Activated T-helper 1 cell treated with Interleukin-2 at 50 U/mL for 16 hours (primary cell): ENCODE results near the gene CBX1.
"Not testable (repeated sequence)": the region's sequence is repeated elsewhere in the genome, so short reads cannot be mapped to it uniquely, and the experiment has no call there.

ENCODE experiments used
- DNase-seq: peaks from one replicate; pipeline ENCODE4 v3.0.0-alpha.2; 2020; ENCODE audit warnings: low read depth

Gene CBX1

DNA sequence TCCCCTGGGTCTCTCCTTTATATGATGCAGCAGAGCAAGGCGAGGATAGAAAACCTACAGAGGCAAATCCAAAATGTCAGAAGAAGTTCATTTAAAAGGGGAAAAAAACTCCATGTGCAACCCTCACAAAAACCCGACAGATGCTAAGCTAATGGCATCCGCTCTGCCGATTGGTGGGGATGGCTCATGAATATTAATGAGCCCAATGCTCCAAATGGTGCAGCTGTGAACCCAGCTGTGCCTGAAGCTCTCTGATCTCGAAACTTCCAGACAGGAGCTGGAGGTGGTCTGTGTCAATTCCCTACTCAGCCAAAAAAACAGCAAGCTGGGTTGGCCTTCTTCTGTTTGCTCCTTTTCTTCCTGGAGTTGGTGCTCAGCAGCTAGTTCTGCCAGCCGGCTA is 21.8 kb upstream of the CBX1 start:
- no peak for DNase-seq

DNA sequence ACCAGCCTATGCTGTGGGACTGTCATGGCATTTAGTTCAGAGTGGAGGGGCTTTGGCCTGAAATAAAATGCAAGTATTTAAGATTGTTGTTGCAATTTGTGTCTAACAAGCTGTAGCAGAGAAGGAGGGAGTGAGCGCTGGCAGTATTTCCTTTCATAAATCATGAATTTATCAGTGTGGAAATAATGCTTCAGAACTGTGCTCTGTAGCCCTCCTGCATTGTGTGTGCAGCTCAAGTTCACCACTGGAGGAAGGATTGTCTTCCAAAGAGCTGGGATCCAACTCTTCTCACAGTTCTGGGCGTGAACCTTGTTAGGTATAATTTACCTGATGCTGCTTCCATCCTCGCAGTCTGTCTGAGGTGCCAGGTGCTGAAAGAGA is 21.4 kb upstream of the CBX1 start:
- no peak for DNase-seq

DNA sequence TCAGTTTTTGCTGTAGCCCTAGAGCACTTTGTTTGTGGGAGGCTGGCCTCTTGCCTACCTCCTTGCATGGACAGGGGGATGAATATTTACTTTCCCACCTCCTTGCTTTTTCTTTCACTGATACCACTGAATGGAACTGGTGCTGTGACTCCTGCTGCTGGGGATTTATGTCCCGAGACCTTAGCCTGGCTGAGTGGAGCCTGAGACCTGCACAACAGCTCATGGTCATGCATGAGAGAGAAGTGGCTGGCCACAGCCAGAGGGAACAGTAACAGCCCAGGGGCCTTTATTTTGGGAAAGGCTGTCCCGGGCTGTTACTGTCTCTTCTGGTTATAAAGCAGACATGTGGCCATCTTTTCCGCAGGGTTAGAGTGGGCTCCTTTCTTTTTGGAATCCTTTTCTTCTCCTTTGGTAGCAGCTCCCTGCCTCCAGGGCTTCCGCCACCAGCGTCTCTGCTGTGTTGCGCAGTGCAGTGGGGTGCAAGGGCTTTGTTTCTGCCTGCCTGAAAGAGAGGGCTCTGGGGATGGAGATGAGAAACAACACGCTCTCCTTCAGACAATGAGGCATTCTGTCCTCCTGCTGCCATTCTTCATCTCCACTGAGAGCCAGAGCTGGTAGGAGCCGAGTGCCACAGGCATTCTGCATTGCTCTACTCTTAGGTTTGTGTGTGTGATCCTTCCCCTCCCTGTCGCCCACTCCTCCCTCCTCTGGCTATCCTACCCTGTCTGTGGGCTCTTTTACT is 20.8 kb upstream of the CBX1 start:
- DNase-seq = no peak

DNA sequence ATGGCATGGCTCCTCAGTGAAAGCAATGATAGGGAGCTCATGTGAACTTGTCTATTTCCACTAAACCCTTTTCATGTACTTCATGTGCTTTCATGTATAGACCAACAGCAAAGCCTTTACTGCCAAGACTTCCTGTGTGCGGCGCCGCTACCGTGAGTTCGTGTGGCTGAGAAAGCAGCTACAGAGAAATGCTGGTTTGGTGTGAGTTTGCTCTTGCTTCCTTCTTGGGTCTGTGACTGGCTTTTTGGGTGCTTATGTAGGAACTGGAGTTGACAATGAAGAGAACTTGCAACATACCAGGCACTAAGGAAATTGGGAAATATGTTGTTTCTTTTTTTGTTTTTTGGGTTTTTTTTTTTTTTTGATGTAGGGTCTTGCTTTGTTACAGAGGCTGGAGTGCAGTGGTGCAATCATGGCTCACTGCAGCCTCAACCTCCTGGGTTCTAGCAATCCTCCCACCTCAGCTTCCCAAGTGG is 12.0 kb upstream of the CBX1 start:
- peak; percentile 23 for DNase-seq

DNA sequence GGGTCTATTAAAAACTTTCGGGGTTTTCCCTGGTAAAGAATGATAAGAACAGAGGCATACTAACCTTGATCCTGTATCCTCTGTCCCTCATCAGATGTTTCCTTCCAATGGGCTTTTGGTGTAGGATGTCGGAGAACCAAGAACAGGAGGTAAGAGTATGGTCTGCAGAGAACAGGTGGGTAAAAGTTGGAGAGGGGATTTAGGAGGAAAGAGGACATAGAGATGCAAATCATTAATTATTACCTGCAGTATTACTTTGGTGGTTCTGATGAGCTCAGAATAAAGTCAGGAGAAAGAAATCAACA is 10.6 kb upstream of the CBX1 start:
- DNase-seq = no peak

DNA sequence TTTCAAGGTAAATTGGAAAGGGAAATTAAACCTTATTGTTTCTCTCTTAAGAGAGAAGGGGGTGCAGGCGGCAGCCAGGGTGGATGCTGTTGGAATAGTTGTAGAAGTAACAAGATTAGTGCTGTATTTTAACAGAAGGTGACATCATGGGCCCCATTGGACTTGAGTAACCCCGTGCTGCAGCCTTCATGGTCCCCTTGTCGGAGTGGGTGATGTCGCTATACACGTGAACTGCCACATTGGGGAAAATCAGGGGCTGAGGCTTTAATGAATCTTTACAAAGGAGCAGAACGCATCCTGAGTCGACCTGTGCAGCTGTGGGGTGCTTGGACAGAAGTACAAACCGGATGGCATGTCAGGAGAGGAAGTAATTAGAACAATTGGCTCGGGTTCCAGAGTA is 9.5 kb upstream of the CBX1 start:
- no peak for DNase-seq

DNA sequence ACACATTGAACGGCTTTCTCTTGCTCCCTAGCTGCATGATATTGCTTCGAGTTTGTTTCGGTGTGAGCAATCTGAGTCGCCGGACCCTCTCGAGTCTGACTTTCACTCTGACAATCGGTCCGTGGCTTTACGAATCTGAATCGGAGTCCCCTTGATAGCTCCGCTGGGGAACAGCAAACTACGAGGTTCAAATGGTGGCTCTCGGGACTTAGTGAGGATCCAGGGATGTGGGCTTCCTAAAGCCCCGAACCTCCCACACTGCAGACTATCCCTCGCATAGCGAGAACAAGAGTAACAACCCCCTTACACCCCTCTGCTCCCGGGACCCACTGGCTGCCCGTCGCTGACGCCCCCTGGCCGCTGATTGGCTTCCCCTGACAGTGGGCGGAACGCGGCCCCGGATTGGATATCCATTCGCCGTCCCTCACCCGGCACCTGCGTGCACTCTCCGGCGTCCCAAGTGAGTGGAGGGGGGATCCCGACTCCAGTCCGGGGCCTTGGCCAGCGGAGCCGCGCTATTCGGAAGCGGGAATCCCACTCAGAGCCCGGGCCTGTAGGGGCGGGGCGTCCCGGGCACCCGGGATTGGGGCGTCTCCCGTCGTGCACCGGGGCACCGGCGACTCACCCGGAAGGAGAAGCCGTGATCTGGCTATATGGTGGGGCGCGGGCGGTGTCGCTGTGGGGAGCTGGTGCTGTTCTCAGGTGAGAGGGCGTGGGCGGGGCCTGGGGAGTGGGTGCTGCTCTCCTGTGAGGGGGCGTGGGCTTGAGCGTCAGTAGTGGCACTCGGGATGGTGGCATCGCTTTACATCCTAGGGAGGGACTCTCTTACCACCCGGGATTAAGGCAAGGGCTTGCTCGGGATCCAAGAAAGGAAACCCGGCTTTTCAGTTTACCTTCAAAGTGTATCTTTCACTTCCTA is 6.1 kb upstream of the CBX1 start, which contains the start of gene SNX11:
TSS of gene SNX11 (plus strand) at position 630 of the 919 bp plus-strand sequence. CDS start 4,278 bp downstream, outside the sequence.
- DNase-seq = peak; percentile 88

DNA sequence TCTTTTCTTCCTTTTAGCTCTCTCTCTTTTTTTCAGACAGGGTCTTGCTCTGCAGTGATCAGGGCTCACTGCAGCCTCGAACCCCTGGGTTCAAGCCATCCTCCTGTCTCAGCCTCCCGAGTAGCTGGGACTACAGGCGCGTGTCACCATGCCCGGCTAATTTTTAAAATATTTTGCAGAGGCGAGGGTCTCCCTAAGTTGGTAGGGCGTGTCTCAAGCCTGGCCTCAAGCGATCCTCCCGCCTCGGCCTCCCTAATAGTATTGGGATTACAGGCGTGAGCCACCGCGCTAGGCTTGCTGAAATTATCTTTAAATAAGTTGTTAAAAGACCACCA is 5.5 kb upstream of the CBX1 start:
- no peak for DNase-seq

DNA sequence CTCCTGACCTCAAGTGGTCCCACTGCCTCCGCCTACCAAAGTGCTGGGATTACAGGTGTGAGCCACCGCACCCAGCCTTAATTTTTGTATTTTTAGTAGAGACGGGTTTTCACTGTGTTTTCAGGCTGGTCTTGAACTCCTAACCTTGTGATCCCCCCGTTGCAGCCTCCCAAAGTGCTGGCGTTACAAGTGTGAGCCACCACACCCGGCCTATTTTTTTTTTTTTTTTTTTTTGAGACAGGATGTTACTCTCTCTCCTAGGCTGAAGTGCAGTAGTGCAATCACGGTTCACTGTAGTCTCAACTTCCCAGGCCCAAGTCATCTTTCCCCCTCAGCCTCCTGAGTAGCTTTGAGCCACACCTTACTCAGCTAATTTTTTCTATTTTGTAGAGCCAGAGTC is 3.2 kb upstream of the CBX1 start:
- DNase-seq = no peak

DNA sequence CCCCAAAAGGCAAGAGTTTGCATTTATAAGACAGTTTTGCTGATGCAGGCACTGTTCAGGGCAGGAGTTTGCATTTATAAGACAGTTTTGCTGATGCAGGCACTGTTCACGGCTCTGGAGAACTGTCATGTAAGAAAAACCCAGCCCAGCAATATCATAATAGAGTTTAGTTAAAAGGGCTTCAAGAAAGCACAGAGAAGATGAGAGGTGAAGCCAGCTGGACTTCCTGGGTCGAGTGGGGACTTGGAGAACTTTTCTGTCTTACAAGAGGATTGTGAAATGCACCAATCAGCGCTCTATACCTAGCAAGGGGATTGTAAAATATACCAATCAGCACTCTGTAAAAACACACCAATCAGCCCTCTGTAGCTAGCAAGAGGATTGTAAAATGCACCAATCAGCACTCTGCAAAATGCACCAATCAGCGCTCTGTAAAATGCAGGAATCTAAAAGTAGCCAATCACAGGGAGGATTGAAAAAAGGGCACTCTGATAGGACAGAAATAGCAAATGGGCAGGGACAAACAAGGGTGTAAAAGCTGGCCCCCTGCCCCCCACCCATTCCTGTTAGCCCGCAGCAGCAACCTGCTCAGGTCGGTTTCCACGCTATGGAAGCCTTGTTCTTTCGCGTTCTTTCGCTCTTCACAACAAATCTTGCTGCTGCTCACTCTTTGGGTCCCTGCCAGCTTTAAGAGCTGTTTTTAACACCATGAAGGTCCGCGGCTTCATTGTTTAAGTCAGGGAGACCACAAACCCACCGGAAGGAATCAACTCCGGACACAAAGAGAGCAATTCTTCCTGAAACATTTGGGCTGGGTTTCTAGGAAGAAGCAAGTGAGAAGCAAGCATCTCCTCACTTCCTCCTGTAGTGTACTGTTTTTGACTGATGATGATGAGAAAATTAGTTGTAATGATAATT is 1.8 kb upstream of the CBX1 start:
- DNase-seq = no peak

DNA sequence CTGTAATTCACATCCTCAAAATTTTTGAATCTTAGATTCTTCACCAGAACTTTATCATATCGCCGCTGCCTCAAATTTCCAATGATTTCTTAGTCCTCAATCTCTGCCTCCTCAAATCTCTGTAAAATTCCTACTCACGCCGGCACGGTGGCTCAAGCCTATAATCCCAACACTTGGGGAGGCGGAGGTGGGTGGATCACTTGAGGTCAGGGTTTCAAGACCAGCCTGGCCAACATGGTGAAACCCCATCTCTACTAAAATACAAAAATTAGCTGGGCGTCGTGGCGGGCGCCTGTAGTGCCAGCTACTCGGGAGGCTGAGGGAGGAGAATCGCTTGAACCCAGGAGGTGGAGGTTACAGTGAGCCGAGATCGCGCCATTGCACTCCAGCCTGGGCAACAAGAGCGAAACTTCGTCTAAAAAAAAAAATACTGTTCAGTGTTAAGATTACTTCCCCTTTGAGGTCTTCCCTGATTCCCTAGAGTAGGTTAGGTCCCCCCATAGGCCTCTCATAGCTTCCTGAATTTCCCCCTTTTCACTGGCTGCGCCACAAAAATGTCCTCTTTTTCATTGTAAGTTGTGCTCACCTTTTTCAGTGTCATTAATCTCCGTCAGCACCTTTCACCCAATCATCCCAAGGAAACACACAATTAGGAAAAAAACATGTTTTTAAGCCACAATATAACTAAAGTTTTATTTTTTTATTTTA is 919 bp upstream of the CBX1 start:
- DNase-seq = no peak

DNA sequence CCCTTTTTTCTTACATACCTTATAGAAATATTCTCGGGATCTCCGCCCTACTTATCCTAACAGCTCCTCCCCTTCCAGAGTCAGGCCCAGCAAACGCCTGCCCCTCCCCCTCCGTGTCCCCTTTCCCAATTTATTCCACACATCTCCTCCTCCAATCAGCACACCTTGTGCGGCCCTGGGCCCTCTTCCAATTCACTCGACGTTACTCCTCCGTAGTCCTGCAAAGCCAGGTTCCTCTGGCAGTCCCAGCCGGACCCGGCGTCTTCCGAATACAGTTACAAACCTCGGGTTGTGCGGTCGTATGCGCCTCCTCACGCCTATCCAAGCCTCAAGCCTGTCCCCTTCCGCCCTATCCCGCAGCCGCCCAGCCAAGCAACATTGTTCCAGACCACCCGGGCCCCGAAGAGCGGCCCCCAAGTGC is 677 bp downstream of the CBX1 start:
- no peak for DNase-seq

DNA sequence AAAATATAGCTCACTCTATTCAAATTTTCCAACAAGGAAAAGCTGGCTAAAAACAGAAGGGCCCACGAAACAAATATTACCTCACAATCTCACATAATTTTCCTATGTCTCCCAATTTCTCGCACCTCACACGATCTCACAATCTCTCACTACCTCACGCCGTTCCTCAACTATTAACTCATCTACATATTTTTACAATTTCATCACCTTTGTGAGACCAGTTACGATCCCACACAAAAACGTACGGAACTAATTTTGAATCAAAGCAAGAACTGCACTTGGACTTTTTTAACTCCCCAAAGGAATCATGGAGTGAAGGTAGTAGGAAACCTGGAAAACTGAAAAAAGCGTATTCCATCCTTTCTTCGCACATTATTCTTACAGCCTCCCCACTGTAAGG is 1.1 kb downstream of the CBX1 start:
- DNase-seq = no peak

DNA sequence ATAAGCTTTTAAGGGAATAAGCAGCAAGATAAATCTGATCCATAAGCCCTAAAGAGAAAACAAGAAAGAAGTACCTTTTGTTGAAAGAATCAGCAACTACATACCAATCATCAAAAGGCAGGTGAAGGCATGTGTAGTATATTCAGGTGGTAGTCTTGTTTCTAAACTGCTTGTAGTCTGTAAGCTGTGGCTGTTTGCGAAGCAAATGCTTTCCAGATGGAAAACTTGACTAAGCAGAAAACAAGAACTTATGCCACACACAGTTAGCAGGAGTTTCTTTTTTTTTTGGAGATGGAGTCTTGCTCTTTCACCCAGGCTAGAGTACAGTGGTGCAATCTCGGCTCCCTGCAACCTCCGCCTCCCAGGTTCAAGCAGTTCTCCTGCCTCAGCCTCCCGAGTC is 5.7 kb downstream of the CBX1 start:
- DNase-seq = no peak

DNA sequence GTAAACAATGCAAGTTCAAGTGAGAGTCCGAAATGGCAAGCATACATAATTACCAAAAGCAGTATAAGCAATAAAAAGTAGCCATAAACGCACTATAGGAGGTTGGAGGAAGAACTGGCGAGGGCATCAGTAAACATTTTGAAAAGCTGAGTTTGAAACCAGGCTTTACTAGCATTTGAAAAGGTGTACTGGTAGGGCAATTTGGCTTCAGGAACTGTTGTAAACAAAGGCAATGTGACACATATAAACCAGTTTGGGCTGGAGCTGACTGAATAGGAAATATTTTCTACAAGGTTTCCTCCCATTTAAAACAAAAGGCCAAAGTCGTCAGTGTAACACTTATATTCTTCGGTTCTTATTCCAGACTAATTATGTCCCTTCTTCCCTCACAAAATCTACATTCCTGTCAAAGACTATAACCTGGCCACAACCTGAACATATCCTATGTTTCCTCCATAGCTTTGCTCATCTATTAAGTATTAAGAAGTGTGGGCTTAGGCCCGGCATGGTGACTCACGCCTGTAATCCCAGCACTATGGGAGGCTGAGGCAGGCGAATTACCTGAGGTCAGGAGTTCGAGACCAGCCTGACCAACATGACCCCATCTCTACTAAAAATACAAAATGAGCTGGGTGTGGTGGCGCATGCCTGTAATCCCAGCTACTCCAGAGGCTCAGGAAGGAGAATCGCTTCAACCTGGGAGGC is 7.8 kb downstream of the CBX1 start:
- no peak for DNase-seq

DNA sequence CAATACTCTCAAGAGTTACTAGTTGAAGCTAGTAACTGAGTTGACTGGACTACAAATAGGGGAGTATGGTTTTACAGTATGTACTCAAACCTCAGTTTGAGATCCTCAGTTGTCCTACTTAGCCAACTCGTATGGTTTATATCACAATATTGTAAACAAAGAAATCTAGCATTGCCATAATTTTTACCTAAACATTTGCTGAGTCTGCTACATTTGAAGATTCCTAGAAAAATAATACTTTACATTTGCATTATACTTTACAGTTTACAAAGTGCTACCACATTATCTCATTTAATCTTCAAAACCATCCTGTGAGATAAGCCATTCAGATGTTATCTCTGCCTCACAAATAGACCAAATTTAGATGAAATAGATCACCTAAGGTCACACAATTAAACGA is 16.3 kb downstream of the CBX1 start:
- no peak for DNase-seq

DNA sequence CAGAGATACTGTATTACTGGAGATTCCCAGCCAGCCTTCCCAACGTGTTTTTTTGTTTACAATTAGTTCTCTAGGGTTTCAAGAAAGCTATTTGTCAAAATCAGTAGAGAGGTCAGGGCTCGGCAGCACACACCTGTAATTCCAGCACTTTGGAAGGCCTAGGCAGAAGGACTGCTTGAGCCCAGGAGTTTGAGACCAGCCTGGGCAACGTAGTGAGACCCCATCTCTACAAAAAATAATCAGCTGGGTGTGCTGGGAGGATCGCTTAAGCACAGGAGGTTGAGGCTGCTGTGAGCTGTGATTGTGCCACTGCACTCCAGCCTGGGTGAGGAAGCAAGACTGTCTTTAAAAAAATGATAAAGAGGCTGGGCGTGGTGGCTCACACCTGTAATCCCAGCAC is 19.4 kb downstream of the CBX1 start:
- DNase-seq = no peak

DNA sequence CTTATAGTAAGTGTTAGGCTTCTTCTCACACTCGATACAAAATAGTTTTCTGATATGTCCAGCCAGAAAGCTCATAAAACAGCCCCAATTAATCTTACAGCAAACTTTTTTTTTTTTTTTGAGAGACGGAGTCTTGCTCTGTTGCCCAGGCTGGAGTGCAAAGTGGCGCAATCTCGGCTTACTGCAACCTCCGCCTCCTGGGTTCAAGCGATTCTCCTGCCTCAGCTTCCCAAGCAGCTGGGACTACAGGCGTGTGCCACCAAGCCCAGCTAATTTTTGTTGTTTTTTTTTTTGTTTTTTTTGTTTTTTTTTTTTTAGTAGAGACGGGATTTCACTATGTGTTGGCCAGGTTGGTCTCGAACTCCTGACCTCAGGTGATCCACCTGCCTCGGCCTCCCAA is 24.1 kb downstream of the CBX1 start:
- not testable (repeated sequence) for DNase-seq

DNA sequence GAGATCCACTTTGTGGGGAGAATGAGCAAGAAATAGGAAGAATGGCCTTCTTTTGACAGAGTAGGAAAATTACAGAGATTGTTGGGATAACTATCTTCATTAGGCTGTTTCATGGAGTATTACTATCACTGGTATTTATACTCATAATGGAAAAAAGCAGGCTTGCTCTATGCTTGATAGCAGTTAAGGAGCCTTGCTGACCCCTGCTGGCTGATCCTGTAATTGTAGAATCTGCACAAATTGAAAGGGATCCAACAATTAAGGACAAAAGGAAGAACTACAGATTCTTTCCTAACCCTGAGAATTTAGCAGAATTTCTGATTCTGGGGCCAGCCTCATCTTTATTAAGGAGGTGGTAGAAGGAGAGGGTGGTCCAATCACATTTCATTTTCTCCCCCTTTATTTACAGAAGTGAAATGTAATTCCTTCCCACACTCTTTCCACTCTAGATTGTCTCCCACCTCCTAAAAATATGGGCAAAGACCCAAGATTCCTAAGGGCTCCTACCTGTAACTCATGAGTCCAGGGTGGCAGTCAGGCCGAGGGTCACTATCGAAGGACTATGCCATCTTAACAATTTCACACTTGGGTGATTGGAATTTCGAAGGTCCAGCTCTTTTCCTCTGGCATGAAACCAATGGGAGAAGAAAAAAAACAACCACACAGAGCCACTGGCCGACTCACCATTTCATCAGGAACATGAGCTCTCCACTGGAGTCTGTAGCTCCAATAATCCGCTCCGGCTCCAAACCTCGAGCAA is 26.8 kb downstream of the CBX1 start:
- peak; percentile 43 for DNase-seq

DNA sequence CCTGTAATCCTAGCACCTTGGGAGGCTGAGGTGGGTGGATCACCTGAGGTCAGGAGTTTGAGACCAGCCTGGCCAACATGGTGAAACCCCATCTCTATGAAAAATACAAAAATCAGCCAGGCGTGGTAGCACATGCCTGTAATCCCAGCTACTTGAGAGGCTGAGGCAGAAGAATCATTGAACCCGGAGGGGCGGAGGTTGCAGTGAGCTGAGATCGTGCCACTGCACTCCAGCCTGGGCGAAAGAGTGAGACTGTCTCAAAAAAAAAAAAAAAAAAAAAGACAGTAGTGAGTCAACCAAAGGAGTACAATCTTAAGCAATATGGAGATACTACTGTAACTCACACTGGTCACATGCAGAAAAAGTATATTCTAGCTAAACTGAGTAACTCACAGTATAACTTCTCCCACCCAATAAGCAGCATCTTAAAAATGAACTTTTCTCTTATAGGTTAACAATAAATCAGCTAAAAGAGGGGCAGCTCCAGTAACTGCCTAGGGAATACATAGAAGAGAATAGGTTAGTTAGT is 27.6 kb downstream of the CBX1 start:
- DNase-seq = not testable (repeated sequence)
